Stimulated activated CD8-positive, alpha-beta memory T cell treated with anti-CD3 and anti-CD28 coated beads, Interleukin-7, amount 100 ng/mL, for 48 hours (primary cell): Measurements from ENCODE around the gene GRAMD4.

Source experiments
- DNase-seq, 2 donors: peaks; one replicate each; pipeline ENCODE4 v3.0.0-alpha.2; 2020; ENCODE audit warnings: low read depth in 1 of 2; ENCODE audit errors: extremely low read depth in 1 of 2

GRAMD4 gene

DNA sequence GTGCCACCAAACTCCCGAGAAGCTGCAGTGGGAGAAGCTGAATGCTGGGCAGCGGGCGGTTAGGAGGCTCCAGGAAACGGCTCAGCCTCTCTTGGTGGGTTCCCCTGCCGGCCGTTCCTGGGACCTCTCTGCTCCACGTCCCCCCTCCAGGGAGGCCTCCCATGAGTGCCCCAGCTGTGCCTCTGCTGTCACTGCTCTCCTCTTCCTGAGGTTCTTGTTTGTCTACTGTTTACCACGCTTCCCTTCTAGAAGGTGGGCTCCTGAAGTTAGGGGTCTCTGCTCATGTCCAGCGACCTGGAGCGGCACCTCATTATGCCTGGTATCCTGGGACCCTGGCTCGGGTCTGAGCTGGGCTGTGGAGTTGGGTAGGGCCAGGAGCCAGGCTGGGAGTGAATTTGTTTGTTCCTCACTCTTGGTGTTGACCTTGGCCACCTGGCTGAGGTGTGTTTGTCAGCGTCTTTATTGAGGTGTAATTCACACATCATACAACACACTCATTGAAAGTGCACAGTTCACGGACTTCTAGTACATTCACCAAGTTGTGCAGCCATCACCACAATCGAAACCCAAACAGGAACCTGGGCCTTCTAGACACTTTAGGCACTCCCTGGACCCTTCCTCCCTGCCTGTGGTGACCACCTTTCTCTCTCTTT lies 37.8 kb upstream of the GRAMD4 start:
- DNase-seq: no peak

DNA sequence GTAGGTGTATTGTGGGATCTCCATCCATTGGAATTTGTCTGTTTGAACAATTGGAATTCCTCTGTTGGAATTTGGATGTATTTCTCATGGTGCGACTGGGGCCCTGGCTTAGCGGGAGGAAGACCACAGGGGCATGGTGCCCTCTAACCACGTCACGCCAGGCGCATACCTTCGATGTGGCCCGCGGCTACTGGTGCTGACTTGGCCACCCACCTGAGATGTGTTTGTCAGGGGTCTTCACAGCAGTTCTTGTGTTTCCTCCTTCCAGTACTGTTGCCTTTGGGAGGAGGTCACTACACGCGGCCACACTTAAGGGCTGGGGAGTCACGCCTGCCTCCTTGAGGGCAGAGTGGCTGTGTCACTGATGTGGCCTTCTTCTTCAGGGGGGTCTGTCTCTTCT lies 36.6 kb upstream of the GRAMD4 start:
- no peak for DNase-seq

DNA sequence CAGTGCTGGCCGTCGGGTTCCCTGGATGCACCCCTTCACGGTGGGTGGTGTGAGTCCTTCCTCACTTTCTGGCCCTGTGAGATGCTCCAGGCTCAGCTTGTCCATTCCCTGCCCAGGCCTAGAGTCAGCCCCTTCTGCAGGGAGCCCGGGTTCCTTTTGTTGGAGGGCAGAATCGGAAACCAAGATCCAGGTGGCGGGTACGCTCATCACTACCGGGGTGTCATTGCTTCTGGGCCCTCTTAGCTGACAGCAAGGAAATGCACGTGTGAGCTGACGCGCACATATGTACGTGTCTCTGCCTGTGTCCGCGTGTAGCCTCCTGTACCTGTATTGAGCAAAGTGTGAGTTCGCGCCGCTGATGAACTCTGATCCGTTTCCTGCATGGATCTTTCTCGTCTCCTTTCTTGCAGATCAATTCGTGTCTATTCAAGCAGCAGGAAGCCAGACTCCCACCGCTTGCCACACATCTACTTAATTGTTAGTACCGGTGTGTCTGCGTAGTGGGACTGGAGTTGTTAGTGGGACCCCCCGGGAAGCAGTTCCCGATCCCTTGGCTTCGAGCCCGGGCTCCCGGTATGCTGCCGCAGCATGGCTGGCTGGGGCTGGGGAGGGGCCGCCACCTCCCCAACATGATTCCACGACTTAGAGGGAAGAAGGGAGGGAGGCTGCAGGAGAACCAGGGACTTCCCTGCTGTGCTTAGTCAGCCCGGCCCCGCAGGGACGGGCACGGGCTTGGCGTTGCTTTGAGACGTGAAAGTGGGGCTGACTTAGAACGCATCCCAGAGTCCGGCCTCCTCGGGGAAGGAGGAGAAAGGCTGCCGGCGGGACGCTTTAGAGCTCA lies 35.9 kb upstream of the GRAMD4 start:
- no peak for DNase-seq

DNA sequence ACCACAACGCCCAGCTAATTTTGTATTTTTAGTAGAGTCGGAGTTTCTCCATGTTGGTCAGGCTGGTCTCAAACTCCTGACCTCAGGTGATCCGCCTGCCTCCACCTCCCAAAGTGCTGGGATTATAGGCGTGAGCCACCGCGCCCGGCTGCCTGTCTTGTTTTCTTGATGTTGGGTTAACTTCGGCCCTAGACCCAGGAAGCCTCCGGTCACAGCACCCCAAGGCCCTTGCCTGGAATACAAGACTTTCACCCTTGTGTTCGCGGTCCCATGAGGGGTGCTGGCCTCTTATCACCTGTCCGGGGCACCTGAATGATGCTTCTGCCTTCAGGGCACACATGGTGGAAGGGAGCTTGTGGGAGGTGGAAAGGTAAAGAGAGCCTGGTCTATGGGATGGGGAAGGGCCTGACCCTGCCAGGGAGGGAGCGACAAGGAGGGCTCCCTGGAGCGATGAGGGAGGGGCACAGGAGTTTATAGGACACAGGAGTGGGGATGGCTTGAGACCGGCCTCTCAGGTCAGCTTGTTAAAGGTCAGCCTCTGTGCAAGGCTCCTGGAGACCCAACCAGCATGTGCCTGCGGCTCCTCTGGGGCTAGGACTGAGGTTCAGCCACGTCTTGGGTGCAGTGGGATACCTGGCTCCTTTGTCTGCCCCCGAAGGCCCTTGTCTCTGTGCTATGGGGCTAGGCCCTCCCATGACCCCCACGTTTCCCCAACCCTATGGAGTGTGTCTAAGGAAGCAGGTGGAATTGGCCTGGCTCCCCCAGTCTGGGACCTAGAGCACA lies 34.7 kb upstream of the GRAMD4 start:
- no peak for DNase-seq

DNA sequence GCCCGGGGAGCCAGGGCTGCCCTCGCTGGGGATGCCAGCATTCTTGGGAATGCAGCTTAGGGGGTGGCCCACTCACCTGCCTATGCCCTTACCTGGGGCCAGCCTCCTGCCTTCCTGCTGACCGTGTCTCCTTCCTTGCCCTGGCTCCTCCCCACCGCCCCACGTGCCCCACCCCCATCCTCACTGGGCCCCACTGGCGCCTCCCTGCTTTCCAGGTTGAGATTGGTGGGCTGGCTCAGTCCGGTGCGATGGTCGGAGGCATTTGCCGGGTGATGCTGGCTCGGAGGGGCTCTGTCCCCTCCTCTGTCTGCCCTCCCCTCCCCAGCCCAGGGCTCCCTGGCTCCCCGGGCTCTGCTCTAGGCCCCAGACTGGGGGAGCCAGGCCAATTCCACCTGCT lies 34.1 kb upstream of the GRAMD4 start:
- no peak for DNase-seq

DNA sequence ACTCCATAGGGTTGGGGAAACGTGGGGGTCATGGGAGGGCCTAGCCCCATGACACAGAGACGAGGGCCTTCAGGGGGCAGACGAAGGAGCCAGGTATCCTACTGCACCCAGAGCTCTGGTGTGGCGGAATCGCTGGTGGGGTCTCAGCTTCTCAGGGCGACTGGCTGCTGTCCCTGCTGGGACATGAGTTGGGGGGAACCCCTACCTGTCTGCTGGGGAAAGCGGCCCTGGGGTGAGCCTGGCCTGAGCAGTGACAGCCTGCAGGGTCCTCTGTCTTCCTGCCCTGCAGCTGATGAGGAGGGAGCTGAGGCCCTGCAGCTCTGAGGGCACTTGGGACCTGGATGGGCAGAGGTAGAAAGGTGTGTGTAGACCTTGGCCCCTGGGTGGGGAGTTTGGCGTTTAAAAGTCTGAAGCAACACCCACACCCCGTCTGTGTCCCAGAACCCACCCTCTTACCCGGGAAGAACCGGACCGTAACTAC lies 33.6 kb upstream of the GRAMD4 start:
- DNase-seq: no peak

DNA sequence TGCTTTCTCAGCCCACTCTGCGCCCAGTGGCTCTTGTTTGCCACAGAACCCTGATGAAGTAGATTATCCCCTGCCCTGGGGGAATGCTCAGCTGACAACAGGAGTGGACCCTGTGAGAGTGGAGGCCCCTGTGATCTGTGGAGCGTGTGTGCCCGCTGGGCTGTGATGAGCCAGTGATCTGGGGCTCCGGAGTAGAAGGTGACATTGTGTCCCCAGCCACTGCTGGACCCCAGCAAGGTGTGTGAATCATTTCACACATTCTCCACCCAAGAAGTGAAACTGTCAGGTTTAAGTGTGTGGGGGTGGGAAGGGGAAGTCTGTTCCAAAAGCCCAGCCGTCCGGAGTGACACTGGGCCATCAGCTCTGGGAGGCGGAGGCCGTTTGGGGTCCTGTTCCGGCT lies 33.1 kb upstream of the GRAMD4 start:
- no peak for DNase-seq

DNA sequence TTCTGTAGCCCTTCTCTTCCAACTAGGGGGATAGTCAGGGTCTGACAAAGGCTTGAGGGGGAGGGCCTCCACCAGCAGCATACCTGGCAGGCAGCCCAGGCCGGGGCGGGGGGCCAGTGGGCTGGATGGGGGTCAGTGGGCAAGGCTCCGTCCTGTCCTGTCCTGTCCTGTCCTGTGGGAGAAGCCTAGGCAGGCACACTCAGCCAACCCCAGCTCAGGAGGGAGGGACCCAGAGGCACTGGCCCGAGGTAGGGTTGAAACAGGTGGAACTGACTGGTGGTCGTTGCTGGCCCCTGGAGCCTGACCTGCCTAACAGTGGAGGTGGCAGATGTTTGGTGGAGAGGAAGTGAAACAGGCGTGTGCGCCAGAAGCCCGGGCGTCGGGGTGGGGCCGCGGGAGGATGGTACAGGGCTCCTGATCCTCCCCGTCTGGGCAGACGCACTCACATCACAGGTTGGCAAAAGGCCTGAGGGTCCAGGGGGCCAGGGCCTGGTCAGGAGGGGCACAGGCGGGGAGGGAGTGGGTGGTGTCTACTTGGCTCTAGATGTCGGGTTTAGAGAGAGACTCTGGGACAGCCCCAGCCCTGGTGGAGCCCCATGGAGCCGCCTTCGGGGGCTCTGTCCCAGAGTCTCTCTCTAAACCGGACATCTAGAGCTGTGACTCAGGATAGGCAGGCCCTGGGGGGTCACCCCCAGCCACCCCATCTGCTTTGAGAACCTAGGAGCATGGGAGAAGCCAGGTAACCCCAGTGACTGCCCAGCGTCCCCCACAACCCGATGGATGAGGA lies 32.5 kb upstream of the GRAMD4 start:
- DNase-seq: no peak

DNA sequence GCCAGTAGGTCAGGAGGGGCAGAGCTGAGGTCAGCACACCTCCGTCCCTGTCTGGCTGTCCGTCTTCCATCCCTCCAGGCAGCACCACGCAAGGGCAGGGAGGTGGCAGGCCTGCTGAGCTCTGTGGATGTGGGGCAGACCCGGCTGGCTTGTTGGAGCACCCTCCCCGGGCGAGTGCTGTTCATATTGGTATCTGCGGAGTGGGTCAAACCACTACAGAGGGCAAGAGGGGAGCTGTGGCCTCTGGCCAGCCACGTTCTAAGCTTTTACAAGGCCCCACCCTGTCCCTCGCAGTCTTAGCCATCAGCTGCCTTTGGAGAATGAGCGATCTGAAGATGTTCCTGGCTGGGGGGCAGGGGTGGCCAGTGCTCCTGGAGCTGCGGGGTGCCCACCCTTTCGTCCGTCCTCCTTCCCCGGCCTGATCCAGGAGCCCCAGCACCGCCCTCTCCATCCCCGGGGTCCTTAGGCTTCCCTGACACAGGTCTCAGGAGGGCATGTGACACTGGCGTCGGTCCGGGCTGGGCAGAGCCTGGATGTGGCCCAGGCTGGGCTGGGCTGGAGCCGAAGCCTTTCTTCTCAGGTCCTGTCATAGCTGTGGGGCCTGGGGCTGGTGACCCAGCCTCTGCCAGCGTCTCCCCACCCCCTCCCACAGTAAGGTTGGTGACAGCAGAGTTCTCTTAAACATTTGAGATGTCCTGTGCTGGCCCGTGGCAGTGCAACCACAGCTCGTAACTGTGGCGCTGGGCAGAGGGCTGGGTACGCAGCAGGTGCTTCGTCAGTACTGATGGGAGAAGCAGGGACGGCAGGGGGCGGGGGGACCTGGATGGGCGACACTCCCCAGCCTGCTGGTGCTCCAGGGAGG lies 31.7 kb upstream of the GRAMD4 start:
- DNase-seq: no peak

DNA sequence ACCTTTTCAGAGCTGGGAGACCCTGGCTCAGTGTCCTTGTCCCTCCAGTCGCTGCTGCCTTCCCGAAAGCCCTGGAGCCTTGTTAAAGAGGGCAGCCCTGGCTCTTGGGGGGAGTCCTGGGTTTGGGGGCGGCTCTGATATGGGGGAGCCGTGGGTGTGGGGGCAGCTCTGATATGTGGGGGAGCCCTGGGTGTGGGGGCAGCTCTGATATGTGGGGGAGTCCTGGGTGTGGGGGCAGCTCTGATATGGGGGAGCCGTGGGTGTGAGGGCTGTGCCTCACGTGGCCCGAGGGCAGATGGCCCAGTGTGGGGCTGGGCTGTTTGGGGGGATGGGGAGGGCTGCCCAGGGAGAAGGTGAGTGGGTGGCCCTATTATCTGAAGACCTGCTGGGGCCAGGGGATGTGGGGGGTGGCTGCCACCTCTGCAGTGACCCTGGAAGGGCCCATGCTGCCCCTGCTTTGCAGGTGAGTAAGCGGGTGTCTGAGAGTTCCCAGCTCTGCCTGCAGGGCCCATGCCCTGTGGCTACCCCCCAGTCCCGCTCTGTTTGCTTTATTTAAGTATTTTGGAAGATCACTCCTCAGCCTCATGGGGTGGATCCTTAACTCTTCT lies 30.9 kb upstream of the GRAMD4 start:
- DNase-seq: no peak

DNA sequence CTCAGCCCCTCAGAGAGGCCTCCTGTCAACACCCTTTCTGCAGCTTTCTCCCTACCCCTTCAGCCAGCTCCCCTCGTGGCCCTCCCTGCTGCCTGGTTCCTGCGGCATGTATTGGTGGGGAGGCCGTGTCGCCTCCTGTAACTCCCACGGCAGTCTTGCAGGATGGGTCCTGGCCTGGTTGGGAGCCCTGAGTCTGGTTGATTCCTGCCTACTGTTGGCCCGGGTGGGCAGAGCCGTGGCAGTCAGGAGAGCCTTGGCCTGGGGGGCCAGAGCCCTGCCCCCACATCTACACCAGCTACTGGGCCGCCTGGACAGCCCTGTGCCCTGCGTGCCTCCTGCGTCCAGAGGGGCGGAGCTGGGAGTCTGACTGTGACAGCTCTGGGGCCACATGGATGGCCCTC lies 30.3 kb upstream of the GRAMD4 start:
- no peak for DNase-seq

DNA sequence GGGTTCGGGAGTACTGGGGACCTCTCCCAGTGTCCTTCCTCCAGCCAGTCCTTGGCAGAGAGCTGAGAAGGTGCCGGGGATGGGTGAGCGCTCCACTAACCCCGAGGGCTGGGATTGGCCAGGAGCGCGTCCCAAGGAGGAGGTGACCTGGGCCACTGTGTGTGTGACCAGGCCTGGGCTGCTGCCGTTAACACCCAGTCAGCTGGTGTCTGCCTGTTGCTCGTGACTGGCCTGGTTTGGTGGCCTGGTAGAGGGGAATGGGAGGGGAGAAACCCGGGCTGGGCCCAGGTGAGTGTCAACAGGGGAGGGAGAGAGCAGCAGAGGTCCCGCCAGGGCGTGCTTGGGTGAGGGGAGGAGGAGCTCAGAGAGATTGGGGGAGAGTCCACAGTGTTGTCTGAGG lies 29.9 kb upstream of the GRAMD4 start:
- DNase-seq: no peak

DNA sequence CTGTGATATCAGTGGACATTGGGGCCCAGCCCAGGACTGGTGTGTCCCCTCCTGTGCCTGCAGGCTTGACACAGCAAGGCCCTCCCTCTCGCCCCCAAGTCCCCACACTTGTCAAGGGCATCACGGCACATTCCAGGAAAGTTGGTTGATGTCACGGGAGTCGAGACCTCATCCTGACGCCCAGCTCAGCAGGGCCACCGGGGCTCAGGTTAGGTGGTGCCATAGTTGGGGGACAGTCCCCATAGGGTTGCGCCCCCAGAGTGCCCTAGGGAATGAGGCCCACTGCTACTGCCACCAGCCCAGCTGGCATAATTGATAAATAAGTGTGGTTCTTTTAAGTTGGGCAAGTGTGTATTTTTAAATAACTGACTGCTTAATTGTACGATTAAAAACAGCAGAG lies 28.3 kb upstream of the GRAMD4 start:
- DNase-seq: no peak

DNA sequence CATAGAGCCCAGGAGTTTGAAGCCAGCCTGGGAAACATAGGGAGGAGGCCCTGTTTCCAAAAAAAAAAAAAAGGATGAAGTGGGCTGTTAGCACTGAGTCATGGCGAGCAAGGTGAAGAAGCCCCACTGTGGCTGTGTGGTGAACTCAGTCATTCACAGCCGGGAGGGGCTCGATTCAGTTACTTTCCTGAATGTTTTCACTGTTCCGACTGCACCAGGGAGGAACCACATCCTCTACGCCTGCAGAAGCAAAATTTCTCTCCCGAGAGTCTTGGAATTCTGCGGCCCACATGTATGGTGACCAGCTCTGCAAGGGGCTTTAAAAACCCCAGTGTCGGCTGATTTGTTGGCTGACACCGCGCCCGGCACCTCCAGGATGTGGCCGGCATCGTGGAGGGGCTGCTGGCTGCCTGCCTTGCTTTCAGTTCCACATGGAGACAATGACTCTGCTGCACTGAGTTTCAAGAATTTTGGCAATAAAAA lies 27.8 kb upstream of the GRAMD4 start:
- DNase-seq: peak; percentile 52 to 63

DNA sequence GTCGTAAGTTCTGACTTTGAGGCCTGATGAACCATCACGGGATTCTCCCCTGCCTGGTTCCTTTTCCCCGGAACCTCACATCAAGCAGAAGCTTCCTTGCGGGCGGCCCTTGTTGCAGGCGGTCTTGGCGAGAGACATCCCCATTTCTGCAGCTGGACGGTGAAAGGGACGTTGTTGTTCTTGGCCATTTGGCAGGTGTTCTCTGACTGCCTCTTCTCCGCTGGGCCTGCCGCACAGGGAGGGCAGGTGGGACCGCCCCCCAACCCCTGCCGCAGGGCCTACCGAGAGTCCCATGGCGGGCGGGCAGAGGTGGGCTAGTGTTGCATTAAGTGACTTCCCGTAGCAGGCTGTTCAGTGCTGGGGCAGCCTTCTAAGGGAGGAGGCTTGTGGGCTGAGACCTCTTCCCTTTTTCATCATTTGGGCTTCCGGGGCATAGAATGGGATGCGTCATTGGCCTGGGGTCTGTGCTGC lies 26.9 kb upstream of the GRAMD4 start:
- no peak for DNase-seq

DNA sequence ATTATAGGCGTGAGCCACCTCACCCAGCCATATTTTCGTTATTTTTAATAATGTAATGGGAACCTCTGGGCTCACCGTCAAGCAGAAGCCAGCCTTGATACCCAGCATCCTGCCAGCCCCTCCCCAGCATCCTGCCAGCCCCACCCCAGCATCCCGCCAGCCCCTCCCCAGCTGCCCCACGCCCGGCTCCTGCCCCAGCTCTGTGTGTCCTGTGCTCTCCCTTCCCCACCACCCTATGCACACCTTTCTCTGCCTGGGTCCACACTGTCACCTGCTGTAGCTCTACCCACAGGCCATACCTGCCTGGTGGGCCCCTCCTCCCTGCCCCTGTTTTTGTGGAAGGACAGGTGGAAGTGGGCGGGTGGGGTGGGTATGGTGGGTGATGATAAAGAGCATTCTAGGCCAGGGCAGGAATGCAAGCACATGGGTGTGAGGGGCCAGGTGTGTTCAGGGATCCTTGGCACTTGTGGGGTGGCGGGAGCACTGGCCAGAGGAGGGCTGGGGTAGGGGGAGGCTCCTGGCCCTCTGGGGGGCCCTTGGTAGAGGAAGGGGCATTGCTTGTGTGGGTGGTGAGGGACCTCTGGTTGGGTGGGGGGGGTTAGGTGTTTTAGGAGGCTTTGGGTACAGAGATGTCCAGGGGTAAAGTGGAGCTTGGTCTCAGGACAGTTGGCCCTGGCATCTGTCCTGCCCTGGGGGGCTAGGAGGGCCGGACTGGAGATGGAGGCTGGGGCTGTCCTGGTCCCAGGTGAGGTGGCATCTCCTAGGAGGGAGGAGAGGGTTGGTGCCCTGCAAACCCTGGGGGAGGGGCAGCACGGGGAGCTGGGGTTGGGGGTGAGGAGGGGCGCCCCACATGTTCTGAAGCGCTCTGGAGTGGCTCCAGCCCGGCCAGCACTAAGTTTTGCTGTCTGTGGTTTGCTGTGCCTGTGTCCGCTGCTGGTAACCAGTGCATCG lies 25.9 kb upstream of the GRAMD4 start:
- no peak for DNase-seq

DNA sequence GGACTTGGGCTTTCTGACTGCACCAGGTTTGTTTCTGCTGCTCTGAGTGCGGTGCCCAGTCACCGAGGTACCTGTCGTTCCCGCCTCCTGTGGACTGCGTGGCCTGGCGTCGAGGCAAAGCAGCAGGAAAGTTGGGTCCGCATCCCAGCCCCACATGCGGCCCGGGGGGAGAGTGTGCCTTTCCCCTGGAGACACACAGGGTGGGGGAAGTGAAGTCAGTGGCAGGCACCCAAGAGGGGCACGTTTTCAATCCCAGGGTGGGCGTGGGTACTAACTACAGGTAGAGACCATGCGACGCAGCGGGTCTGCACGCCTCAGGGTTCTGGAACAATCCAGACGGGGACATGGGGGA lies 25.3 kb upstream of the GRAMD4 start:
- no peak for DNase-seq

DNA sequence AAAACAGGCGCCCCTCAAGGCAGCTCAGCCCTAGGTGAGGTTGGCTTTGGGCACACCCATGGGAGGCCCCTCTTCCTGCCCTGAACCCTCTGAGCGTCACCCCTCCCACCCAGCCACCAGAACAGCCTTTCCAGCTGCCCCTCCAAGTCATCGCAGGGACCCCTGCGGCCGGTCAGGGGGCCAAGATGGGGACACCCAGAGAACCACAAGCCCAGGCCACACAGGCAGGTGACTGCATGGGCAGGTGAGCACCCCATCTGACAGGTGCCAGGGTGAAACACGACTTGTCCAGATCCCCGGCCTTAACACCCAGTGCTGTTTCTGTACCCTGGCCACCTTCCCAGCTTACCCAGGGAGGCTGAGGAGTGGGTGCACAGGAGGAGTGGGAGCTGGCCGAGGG lies 24.6 kb upstream of the GRAMD4 start:
- no peak for DNase-seq
